Measurements from ENCODE around the gene VWA7.

GRCh38 chr6:31728767-31729514, 48.2 kb downstream of the VWA7 start, which contains the start of gene DDAH2:
- no peak for TF ChIP-seq GATA2 (IDR thresholded peaks at IDR 0.05; ENCODE audit: low read depth, low read length)
- TF ChIP-seq GATA3 (IDR thresholded peaks at IDR 0.05; ENCODE audit: low read depth, low read length) = no peak

Measured in SH-SY5Y (cell line).